H1 (cell line): Measurements from ENCODE around the gene RNF2.

Experiments used
- CEBPB ChIP-seq: IDR thresholded peaks from 2 replicates; pipeline ENCODE4 v1.6.1; 2012; ENCODE audit warnings: low read depth, low read length
- CTCF ChIP-seq, 3 experiments: IDR thresholded peaks; 1 replicate in 2 of 3; 2 replicates in 1 of 3; pipeline versions ENCODE4 v1.5.1 to v1.6.1; 2011; ENCODE audit warnings: low read length in 3 of 3, mild to moderate bottlenecking in 3 of 3, inconsistent platforms in 2 of 3, low read depth in 1 of 3, moderate library complexity in 1 of 3; ENCODE audit not compliant: insufficient read depth in 1 of 3; ENCODE audit errors: control extremely low read depth in 1 of 3
- EGR1 ChIP-seq: IDR thresholded peaks from 2 replicates; pipeline ENCODE4 v1.6.1; 2011; ENCODE audit warnings: low read depth, low read length, borderline replicate concordance
- GTF2F1 ChIP-seq: IDR thresholded peaks from 2 replicates; pipeline ENCODE4 v1.6.1; 2012; ENCODE audit warnings: low read depth, low read length, improper control_type of control experiment, borderline replicate concordance
- MAX ChIP-seq: IDR thresholded peaks from 2 replicates; pipeline ENCODE4 v1.6.1; 2012; ENCODE audit warnings: inconsistent platforms
- SP2 ChIP-seq: IDR thresholded peaks from 2 replicates; pipeline ENCODE4 v1.6.1; 2012; ENCODE audit warnings: mild to moderate bottlenecking, low read length, inconsistent platforms
- TAF7 ChIP-seq: optimal IDR thresholded peaks from 2 replicates; pipeline ENCODE3; 2011; ENCODE audit warnings: low read depth, mild to moderate bottlenecking, inconsistent platforms, low read length, moderate library complexity, borderline replicate concordance
- TEAD4 ChIP-seq: IDR thresholded peaks from 2 replicates; pipeline ENCODE4 v1.6.1; 2012; ENCODE audit warnings: low read depth, low read length, inconsistent platforms, mixed read lengths

DNA sequence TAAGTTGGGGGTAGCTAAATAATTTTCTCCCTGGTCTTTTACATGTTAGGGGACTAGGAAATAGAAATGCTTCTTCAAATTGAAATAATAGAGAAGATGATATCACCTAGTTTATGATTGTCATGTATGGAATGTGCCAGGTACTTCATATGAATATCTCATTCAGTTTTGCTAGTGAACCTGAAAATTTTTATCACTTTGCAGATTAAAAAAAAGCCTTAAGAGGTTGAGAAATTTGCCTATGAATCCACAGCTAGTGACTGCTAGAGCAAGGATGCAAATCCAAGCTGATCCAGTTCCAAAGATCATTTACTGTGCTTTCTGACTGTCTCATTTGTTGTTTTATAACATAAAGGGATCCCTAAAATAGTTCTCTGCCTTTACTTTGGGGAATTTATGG, 24.7 kb downstream of the RNF2 start:
- TF ChIP-seq CTCF (IDR thresholded peaks at IDR 0.05; ENCODE audit: control extremely low read depth in 1 of 3, insufficient read depth in 1 of 3, low read depth in 1 of 3, low read length in 3 of 3) = no peak
- no peak for TF ChIP-seq CEBPB
- no peak for TF ChIP-seq SP2
- no peak for TF ChIP-seq MAX
- TF ChIP-seq EGR1 = no peak
- TF ChIP-seq TAF7 = no peak
- no peak for TF ChIP-seq GTF2F1
- no peak for TF ChIP-seq TEAD4
